H54 (cell line): ENCODE results near the gene APOOL.
"Not testable (repeated sequence)": the region's sequence is repeated elsewhere in the genome, so short reads cannot be mapped to it uniquely, and the experiment has no call there.

Source experiments
- DNase-seq: peaks from one replicate; pipeline ENCODE4 v3.0.0; 2011; ENCODE audit warnings: low spot score, mixed read lengths; ENCODE audit not compliant: insufficient read length
- FAIRE-seq: peaks from 3 replicates; lab custom pipeline; 2011; peaks lifted over from hg19 to GRCh38; lab: Jason Lieb, UNC
- POLR2A ChIP-seq: IDR thresholded peaks from 2 replicates; pipeline ENCODE4 v1.6.1; 2011; ENCODE audit warnings: low read depth, mild to moderate bottlenecking, low read length

Gene APOOL

DNA sequence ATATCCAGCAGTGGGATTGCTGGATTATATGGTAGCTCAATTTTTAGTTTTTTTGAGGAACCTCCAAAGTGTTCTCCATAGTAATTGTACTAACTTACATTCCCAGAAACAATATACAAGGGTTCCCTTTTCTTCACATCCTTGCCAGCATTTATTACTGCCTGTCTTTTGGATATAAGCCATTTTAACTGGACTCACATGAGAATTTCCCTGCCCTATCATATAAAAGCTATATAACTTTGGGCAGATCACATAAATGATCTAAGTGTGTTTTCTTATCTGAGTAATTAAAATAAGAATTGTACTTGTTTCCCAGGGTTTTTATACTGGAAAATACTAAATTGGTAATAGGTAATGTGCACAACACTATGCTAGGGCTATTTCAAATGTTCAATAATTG, 25.4 kb downstream of the APOOL start:
- DNase-seq, result no peak
- TF ChIP-seq POLR2A, result no peak
- FAIRE-seq, result no peak

DNA sequence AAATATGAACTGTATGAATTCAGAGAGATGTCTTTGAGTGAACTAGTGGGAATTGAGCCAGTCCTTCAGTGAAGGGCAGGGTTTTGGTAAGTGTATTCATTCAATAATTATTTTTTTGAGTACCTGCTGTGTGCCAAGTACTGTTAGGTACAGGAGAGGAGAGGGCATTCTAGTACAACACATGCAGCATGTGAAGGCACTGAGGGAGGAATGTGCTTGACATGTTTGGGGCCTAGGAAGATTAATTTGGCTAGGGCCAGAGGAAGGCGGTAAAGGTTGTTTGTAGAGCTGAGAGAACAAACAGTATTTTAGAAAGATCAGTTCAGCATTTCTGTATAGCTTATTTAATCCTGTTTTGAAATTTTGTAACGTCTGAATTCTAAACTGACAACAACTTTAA, 27.8 kb downstream of the APOOL start:
- FAIRE-seq (no peak), DNase-seq (no peak)
- no peak for TF ChIP-seq POLR2A

DNA sequence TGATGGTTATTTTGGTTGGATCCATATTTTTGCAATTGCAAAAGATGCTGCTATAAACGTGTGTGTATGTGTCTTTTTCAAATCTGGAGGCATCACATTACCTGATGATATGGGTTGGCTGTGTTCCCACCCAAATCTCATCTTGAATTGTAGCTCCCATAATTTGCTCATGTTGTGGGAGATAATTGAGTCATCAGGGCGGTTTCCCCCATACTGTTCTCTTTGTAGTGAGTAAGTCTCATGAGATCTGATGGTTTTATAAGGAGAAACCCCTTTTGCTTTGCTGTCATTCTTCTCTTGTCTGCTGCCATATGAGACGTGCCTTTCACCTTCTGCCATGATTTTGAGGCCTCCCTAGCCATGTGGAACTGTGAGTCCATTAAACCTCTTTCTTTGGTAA, 33.4 kb downstream of the APOOL start:
- no peak for FAIRE-seq
- no peak for DNase-seq
- no peak for TF ChIP-seq POLR2A

GRCh38 chrX:85051627-85052026, 48.0 kb downstream of the APOOL start:
- FAIRE-seq, result no peak

DNA sequence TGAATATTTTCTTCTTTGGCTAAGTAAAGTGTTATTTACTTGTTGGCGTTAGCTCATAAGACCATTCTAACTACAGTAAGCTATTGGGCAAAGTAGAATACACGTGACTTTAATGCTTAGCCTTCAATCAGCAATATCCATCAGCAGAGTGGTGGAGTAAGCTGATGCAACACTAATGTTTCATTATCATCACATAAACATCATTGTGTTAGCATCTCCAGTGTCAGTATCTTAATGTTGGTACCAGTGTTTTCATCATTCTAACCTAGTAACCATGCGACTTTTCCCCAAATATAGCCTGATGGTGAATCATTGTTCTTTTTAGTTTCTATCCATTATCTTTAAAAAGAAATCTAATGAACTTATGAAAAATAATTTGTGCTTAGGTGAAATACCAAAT, 48.5 kb downstream of the APOOL start:
- TF ChIP-seq POLR2A, result no peak
- no peak for DNase-seq
- no peak for FAIRE-seq

More at GRCh38 chrX:85051627-85052026, 48.0 kb downstream of the APOOL start:
- no peak for DNase-seq
- no peak for TF ChIP-seq POLR2A

DNA sequence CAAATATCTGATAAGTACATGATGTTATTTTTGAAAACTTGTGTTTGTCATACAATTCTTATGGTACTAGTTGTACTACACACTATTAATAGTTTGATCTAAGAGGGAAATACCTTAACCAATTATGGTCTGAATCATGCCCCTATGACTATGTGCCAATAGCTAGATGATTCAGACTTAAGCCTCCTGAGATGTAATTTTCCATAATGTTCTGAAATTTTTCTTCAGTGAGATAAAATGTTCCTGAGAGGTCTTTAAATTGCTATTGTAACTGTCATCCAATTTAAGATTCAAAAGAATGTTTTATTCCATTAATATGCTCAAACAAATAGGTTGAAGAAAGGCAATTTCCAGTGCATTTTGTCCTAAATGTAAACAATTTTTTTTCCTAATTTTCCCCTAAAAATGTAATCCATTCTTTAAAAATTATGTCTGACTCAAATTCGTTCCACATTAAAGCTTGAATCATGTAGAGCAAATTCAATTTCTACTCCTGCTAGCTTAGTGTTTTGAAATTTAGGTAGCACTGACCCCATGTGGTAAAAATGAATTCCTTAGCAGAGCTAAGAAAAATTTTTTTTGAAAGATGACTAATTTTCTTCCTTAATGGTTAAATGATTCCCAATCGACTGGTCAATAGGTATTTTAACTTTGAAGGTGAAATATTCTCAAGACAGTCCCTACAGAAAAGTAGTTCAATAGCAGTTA, 49.1 kb downstream of the APOOL start:
- no peak for TF ChIP-seq POLR2A
- FAIRE-seq, result peak; percentile 55
- no peak for DNase-seq

- DNase-seq, result no peak
- no peak for FAIRE-seq
- TF ChIP-seq POLR2A, result no peak
Measured at GRCh38 chrX:85065512-85066198, 62.0 kb downstream of the APOOL start.

DNA sequence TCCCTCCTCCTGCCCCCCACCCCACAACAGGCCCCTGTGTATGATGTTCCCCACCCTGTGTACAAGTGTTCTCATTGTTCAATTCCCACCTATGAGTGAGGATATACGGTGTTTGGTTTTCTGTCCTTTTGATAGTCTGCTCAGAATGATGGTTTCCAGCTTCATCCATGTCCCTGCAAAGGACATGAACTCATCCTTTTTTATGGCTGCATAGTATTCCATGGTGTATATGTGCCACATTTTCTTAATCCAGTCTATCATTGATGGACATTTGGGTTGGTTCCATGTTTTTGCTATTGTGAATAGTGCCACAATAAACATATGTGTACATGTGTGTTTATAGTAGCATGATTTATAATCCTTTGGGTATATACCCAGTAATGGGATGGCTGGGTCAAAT, 73.6 kb downstream of the APOOL start:
- not testable (repeated sequence) for FAIRE-seq, DNase-seq

GRCh38 chrX:85084770-85085393, 81.2 kb downstream of the APOOL start:
- TF ChIP-seq POLR2A, result no peak
- FAIRE-seq (no peak), DNase-seq (no peak)

- FAIRE-seq, result no peak
- no peak for DNase-seq
- no peak for TF ChIP-seq POLR2A
Measured at GRCh38 chrX:85089321-85089840, 85.7 kb downstream of the APOOL start.

DNA sequence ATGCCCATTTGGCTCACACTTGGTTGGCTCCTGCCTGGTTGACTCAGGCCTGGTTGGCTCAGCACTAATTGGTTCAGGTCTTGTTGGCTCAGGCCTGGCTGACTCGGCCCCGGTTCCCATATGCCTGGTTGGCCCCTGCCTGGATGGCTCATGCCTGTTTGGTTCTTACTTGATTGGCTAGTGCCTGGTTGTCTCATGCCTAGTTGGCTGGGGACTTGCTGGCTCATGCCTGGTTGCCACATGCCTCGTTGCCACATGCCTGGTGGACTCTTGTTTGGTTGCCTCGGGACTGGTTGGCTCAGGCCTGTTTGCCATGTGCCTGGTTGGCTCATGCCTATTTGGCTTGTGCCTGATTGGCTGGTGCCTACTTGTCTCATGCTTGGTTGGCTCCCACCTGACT, 103.7 kb downstream of the APOOL start:
- FAIRE-seq (no peak), DNase-seq (no peak)
- TF ChIP-seq POLR2A, result no peak

DNA sequence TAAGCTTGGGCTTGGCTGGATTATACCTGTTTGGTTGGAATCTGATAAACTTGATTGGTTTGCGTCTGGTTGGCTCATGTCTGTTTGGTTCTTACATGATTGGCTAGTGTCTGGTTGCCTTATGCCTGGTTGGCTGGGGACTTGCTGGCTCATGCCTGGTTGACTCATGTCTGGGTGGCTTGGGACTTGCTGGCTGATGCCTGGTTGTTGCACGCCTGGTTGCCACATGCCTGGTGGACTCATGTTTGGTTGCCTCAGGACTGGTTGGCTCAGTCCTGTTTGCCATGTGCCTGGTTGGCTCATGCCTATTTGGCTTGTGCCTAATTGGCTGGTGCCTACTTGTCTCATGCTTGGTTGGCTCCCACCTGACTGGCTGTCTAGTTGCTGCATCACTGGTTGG, 104.5 kb downstream of the APOOL start:
- TF ChIP-seq POLR2A, result no peak
- FAIRE-seq (no peak), DNase-seq (no peak)

DNA sequence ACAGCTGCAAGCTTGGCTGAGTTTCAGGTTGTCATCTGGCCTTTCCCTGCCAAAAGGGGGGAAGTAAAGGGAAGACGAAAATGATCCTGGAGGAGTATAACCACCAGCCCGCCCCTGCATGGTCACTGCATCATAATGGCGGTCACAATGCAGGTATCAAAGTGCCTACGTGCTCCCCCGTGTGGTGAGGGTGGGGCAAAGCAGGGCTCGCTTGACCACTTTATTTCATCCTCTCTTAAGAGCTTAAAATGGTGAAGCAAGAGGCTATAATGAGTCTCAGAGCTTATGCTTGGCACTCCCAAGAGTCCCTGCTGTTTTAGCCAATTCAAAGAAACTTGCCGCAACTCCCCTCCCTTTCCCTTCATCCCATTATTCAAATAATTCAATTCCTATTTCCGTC, 105.6 kb downstream of the APOOL start:
- DNase-seq (peak; percentile 2), FAIRE-seq (no peak)
- no peak for TF ChIP-seq POLR2A

- DNase-seq, result no peak
- FAIRE-seq, result no peak
- no peak for TF ChIP-seq POLR2A
Measured at GRCh38 chrX:85111347-85111746, 107.7 kb downstream of the APOOL start.
